HG02938 (cell line): ENCODE data around the gene PPIH.
A peak's percentile ranks its signal among the peaks of the same experiment; 100 is the strongest.
"Not testable (repeated sequence)": the region's sequence is repeated elsewhere in the genome, so short reads cannot be mapped to it uniquely, and the experiment has no call there.

Source experiments
- ATAC-seq: cut with Tn5 transposase; IDR thresholded peaks from one replicate; pipeline ENCODE4 v1.9.1; 2021; ENCODE audit warnings: mild to moderate bottlenecking, moderate library complexity; ENCODE audit not compliant: unreplicated experiment

Gene PPIH

GRCh38 chr1:42657981-42658876 is at the start of gene PPIH:
Gene PPIH (plus strand): TSS chr1:42658423. CDS start chr1:42658447, 24 bp downstream.
- ATAC-seq: peak; percentile 89

GRCh38 chr1:42613803-42614131 is 44.5 kb upstream of the PPIH start:
- ATAC-seq: no peak

GRCh38 chr1:42618866-42619265 is 39.4 kb upstream of the PPIH start:
- no peak for ATAC-seq

GRCh38 chr1:42620307-42620706 is 37.9 kb upstream of the PPIH start:
- no peak for ATAC-seq

GRCh38 chr1:42621180-42621579 is 37.0 kb upstream of the PPIH start:
- ATAC-seq: not testable (repeated sequence)

- ATAC-seq: not testable (repeated sequence)
Measured at GRCh38 chr1:42627205-42627604, 31.0 kb upstream of the PPIH start.

GRCh38 chr1:42639116-42639515 is 19.1 kb upstream of the PPIH start:
- no peak for ATAC-seq

- no peak for ATAC-seq
Measured at GRCh38 chr1:42646056-42646455, 12.2 kb upstream of the PPIH start.

- ATAC-seq: no peak
Measured at GRCh38 chr1:42657201-42657600, 1.0 kb upstream of the PPIH start.

GRCh38 chr1:42658877-42659337 is 684 bp downstream of the PPIH start:
- no peak for ATAC-seq

GRCh38 chr1:42660907-42661500 is 2.8 kb downstream of the PPIH start:
- ATAC-seq: no peak

GRCh38 chr1:42669936-42670335 is 11.7 kb downstream of the PPIH start:
- no peak for ATAC-seq

GRCh38 chr1:42670425-42670824 is 12.2 kb downstream of the PPIH start:
- no peak for ATAC-seq

- ATAC-seq: no peak
Measured at GRCh38 chr1:42674214-42674613, 16.0 kb downstream of the PPIH start.

- ATAC-seq: no peak
Measured at GRCh38 chr1:42674682-42675081, 16.5 kb downstream of the PPIH start.

GRCh38 chr1:42675467-42675866 is 17.2 kb downstream of the PPIH start:
- ATAC-seq: no peak

GRCh38 chr1:42676534-42677087 is 18.4 kb downstream of the PPIH start:
- no peak for ATAC-seq

GRCh38 chr1:42679364-42679983 is 21.3 kb downstream of the PPIH start:
- no peak for ATAC-seq

- ATAC-seq: no peak
Measured at GRCh38 chr1:42680055-42680454, 21.8 kb downstream of the PPIH start.

- ATAC-seq: no peak
Measured at GRCh38 chr1:42680921-42681683, 22.9 kb downstream of the PPIH start.
